ENCODE results near the gene CCL4.

CCL4 gene

DNA sequence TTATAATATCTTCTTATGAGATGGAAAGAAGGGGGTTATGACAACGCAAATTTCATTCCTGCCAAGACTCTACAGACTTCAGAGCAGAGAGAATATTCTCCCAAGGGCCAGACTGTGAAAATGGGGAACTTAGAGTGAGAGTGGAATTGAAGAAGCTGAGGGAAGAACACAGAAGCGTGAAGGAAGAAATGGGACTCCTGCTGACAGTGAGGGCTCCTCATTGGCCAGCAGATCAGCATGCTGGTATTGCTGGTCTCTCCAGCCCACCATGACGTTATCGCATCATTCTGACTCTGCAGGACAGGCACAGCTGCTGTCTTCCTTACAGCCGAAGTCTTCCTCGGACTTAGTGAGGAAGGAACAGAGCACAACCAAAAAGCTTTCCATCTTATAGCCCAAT, 24.3 kb downstream of the CCL4 start:
- TF ChIP-seq, protein P1, sequence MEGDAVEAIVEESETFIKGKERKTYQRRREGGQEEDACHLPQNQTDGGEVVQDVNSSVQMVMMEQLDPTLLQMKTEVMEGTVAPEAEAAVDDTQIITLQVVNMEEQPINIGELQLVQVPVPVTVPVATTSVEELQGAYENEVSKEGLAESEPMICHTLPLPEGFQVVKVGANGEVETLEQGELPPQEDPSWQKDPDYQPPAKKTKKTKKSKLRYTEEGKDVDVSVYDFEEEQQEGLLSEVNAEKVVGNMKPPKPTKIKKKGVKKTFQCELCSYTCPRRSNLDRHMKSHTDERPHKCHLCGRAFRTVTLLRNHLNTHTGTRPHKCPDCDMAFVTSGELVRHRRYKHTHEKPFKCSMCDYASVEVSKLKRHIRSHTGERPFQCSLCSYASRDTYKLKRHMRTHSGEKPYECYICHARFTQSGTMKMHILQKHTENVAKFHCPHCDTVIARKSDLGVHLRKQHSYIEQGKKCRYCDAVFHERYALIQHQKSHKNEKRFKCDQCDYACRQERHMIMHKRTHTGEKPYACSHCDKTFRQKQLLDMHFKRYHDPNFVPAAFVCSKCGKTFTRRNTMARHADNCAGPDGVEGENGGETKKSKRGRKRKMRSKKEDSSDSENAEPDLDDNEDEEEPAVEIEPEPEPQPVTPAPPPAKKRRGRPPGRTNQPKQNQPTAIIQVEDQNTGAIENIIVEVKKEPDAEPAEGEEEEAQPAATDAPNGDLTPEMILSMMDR (IDR thresholded peaks at IDR 0.05): no peak

DNA sequence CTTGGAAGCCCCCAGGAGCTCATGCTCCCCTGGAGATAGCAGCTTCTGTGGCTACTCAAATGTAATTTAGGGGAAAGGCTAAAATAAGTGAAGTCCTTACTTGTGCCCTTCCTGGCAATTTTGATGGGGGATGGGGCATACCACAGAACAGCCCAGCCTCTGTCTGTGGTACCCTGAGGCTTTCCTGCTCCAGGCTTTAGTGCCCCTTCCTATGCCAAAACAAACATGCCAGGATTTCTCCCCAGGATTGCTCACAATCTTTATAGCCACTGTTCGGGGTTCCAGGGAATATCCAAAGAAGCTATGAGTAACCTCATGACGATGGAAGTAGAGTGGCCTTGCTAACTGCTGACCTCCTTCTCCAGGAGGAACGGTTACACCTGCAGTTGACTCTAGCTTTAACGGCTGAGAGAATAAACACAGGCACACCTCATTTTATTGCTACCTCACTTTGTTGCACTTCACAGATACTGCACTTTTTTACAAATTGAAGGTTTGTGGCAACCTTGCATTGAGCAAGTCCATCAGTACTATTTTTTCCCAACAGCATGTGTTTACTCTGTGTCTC, 24.9 kb downstream of the CCL4 start:
- TF ChIP-seq, protein P1 (IDR thresholded peaks at IDR 0.05): no peak

DNA sequence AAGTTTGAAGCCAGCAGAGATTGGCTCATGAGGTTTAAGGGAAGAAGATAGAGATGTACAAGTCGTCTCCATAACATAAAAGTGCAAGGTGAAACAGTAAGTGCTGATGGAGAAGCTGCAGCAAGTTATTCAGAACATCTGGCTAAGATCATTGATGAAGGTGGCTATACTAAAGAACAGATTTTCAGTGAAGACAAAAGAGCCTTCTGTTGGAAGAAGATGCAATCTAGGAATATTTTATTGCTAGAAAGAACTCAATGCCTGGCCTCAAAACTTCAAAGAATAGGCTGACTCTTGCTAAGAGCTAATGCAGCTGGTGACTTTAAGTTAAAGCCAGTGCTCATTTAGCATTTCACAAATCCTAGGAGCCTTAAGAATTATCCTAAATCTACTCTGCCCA, 26.0 kb downstream of the CCL4 start:
- TF ChIP-seq, protein P1 (IDR thresholded peaks at IDR 0.05): no peak

DNA sequence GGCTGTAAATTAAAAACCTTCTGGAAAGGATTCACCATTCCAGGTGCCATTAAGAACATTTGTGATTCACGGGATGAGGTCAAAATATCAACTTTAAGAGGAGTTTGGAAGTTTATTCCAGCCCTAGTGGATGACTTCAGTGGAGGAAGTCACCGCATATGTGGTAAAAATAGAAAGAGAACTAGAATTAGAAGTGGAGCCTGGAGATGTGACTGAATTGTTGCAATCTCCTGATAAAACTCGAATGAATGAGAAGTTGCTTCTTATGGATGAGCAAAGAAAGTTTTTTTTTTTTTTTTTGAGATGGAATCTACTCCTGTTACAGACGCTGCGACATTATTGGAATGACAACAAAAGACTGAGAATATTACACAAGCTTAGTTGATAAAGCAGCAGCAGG, 26.7 kb downstream of the CCL4 start:
- TF ChIP-seq, protein P1 (IDR thresholded peaks at IDR 0.05): no peak

DNA sequence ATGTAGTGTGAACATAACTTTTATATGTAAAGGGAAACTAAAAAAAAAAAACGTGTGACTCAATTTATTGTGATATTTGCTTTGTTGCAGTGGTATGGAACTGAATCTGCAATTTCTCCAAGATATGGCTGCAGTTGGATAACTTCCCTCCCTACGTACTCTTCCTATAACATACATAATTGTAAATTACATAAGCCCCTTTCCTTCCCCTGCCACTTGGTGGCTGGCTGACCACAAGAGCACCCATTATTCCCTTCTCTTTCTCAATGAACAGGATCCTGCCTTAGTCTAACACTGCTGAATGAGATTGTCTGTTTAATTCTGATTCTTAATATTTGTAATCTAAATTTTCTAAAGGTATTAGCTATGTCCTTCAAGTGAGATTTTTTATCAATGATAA, 27.8 kb downstream of the CCL4 start:
- TF ChIP-seq, protein P1 (IDR thresholded peaks at IDR 0.05): no peak

DNA sequence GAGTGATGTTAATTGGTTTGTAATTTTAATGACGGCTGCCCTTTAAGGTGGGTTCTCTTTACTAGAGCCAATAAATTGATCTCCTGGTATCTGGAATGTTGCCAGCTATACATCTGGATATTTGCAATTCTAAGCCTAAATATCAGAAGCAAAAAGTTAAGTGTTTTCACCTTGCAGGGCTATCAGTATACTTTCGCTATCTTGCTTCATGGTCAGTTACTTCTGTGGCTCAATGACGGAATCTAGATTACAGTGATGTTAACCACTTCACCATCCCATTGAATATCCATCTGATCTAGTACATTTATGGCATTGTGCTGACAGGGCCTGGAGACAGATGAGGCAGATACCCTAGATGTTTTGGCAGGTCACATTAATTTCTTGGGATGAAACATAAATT, 28.3 kb downstream of the CCL4 start:
- TF ChIP-seq, protein P1 (IDR thresholded peaks at IDR 0.05): no peak

DNA sequence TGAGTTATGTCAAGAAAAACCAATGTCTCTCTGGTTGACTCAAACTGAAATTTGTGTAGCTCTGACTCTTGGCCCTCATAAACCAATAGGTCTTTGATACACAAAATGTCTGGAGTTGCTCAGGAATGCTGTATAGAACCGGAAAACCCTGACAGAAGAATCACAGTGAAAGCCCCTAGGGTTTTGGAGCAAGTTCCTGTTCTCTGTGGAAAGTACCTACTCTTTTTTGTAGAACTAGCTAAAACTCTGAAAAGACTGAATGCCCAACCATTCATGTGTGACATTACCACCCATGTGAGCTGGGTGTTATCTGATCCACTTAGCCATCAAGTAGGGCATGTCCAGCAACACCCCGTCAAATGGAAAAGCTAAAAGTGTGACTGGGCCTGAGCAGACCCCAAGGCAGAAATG, 28.8 kb downstream of the CCL4 start:
- TF ChIP-seq, protein P1 (IDR thresholded peaks at IDR 0.05): no peak

Data from LNCAP (cell line).